ENCODE measurements around the gene ACOX2.

Gene ACOX2

GRCh38 chr3:58494107-58494506, 42.9 kb downstream of the ACOX2 start:
- H3K9me3 ChIP-seq (ENCODE audit: low read depth, low read length), result no peaks in the 10 kb centered on the region
- H3K27ac ChIP-seq, result no peak overlapping the region
- H3K9ac ChIP-seq (ENCODE audit: insufficient read length), result peak overlapping the region; percentile 41
- TF ChIP-seq EZH2 (IDR thresholded peaks at IDR 0.05), result no peak
- no peak for TF ChIP-seq FOXP2 (optimal IDR thresholded peaks at IDR 0.05; ENCODE audit: control extremely low read depth, extremely low read length, insufficient read depth)
- TF ChIP-seq POLR2AphosphoS5 (IDR thresholded peaks at IDR 0.05; ENCODE audit: borderline replicate concordance, low read depth, low read length), result no peak
- peak overlapping the region; percentile 81 for H3K4me3 ChIP-seq
- no peaks in the 10 kb centered on the region for H3K36me3 ChIP-seq (ENCODE audit: insufficient read depth, low read length)
- no peak for DNase-seq (ENCODE audit: low read depth, low spot score)

GRCh38 chr3:58492494-58492905, 44.5 kb downstream of the ACOX2 start:
- no peak for DNase-seq (ENCODE audit: low read depth, low spot score)
- Histone ChIP-seq H3K4me3 (peak overlapping the region; percentile 81), H3K9ac (ENCODE audit: insufficient read length) (peak overlapping the region; percentile 71), H3K27ac (no peak overlapping the region), H3K36me3 (ENCODE audit: insufficient read depth, low read length) (no peaks in the 10 kb centered on the region), H3K9me3 (ENCODE audit: low read depth, low read length) (no peaks in the 10 kb centered on the region)
- TF ChIP-seq FOXP2 (optimal IDR thresholded peaks at IDR 0.05; ENCODE audit: control extremely low read depth, extremely low read length, insufficient read depth), result no peak
- TF ChIP-seq POLR2AphosphoS5 (IDR thresholded peaks at IDR 0.05; ENCODE audit: borderline replicate concordance, low read depth, low read length), result no peak
- TF ChIP-seq EZH2 (IDR thresholded peaks at IDR 0.05), result no peak

GRCh38 chr3:58491506-58492402, 45.2 kb downstream of the ACOX2 start, which contains the start of gene KCTD6:
KCTD6 (plus strand) TSS chr3:58492096; CDS start chr3:58498756, 6,660 bp downstream.
- Histone ChIP-seq H3K9ac (ENCODE audit: insufficient read length) (peak within 1 kb of the TSS; percentile 71), H3K4me3 (peak within 1 kb of the TSS; percentile 81), H3K36me3 (ENCODE audit: insufficient read depth, low read length) (no peaks in the 10 kb centered on the region), H3K27ac (no peak within 1 kb of the TSS), H3K9me3 (ENCODE audit: low read depth, low read length) (no peaks in the 10 kb centered on the region)
- TF ChIP-seq FOXP2 (optimal IDR thresholded peaks at IDR 0.05; ENCODE audit: control extremely low read depth, extremely low read length, insufficient read depth) (no peak), POLR2AphosphoS5 (IDR thresholded peaks at IDR 0.05; ENCODE audit: borderline replicate concordance, low read depth, low read length) (peak; percentile 34; the same call in 1 of the 2 replicates), EZH2 (IDR thresholded peaks at IDR 0.05) (no peak)
- DNase-seq (ENCODE audit: low read depth, low spot score), result no peak

- Histone ChIP-seq H3K27ac (no peak overlapping the region), H3K9ac (ENCODE audit: insufficient read length) (no peak overlapping the region), H3K9me3 (ENCODE audit: low read depth, low read length) (no peaks in the 10 kb centered on the region), H3K36me3 (ENCODE audit: insufficient read depth, low read length) (no peaks in the 10 kb centered on the region), H3K4me3 (peak overlapping the region; percentile 60; the same call in 1 of the 2 replicates)
- no peak for DNase-seq (ENCODE audit: low read depth, low spot score)
- TF ChIP-seq EZH2 (IDR thresholded peaks at IDR 0.05), result no peak
- no peak for TF ChIP-seq FOXP2 (optimal IDR thresholded peaks at IDR 0.05; ENCODE audit: control extremely low read depth, extremely low read length, insufficient read depth)
- TF ChIP-seq POLR2AphosphoS5 (IDR thresholded peaks at IDR 0.05; ENCODE audit: borderline replicate concordance, low read depth, low read length), result no peak
Observed at GRCh38 chr3:58490860-58491501, 46.0 kb downstream of the ACOX2 start.

DNA sequence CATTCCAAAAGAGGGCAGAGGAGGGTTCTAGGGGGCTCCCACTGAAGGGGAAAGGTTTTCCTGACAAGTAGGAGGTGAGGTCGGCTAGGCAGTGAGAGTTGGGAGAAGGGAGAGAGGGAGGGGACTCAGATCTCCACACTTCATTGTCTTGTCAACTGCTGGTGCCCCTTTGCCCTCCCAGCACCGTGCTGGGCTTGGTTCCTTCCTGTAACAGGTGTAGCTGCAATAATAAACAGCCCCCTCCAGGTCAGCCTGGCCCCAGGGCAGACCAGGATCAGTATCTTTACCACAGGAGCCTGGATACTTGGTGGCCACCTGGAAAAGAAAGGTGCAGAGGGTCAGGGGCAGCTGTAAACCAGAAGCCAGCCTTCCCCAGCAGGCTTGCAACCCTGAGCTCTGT, 48.0 kb downstream of the ACOX2 start:
- Histone ChIP-seq H3K9ac (ENCODE audit: insufficient read length) (no peak overlapping the region), H3K4me3 (no peak overlapping the region), H3K9me3 (ENCODE audit: low read depth, low read length) (no peaks in the 10 kb centered on the region), H3K36me3 (ENCODE audit: insufficient read depth, low read length) (no peaks in the 10 kb centered on the region), H3K27ac (no peak overlapping the region)
- TF ChIP-seq EZH2 (IDR thresholded peaks at IDR 0.05) (no peak), FOXP2 (optimal IDR thresholded peaks at IDR 0.05; ENCODE audit: control extremely low read depth, extremely low read length, insufficient read depth) (no peak), POLR2AphosphoS5 (IDR thresholded peaks at IDR 0.05; ENCODE audit: borderline replicate concordance, low read depth, low read length) (no peak)
- DNase-seq (ENCODE audit: low read depth, low spot score), result no peak

DNA sequence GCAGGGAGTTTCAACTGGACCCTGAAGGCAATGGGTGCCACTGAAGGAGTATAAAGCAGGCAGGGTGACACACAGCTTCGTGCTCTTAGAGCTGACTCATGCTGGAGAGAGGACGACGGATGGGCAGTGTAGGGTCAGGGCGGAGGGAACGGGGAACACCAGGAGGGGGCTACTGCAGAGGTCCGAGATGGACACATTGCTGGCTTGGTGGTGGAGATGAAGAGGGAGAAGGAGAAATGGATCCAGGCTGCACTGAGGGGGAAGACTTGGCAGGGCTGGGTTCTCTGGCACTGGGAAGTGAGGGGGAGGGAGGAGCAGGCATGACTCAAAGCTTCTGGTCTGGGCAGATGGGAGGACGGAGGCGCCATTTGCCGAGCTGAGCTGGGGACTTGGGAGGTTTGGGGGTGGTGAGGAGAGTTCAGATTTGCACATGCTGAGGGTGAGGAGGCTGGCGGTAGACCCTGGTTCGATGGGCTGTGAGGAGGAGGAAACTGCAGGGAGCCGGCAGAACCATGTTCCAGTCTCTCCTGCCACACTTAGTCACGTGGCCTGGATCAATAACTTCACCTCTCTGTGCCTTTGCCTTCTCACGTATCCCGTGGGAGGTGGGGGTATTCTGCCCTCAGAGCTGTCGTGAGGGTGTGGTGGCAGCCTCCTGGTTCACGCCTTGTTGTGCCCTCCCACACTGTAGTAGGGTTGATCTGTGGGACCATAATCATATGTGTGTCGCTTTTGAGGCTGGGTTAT, 49.7 kb downstream of the ACOX2 start:
- H3K27ac ChIP-seq, result no peak overlapping the region
- no peak overlapping the region for H3K9ac ChIP-seq (ENCODE audit: insufficient read length)

DNA sequence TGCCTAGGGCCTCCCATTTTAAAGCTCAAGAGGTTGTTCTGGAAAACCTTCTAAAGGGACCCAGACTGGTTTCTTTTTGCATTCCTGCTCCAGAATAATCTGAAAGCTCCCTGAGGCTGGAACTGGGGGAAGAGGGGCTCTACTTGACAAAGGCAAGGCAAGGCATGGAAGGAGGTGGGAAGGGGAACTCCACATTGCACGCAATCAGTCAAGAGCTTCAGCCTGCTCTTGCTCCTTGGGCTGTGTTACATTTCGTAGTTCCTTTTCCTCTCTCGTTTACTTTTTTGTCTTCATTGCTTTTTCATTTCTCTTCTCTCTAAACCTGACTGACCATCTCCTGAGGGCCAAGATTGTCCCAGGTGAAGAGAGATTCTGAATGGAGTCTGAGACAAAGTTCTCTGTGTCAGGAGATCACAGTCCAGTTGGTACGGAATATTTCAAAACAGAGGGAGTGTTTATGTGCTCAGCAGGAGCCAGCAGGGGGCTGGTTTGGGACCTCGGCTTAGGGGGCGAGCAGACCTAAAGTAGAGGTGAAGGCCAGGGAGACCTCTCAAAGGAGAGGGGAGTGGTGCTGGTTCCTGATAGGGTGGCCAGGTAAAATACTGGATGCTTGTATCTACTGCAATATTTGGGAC, 51.1 kb downstream of the ACOX2 start:
- Histone ChIP-seq H3K4me3 (no peak overlapping the region), H3K27ac (no peak overlapping the region), H3K9me3 (ENCODE audit: low read depth, low read length) (no peaks in the 10 kb centered on the region), H3K36me3 (ENCODE audit: insufficient read depth, low read length) (no peaks in the 10 kb centered on the region), H3K9ac (ENCODE audit: insufficient read length) (no peak overlapping the region)
- no peak for TF ChIP-seq POLR2AphosphoS5 (IDR thresholded peaks at IDR 0.05; ENCODE audit: borderline replicate concordance, low read depth, low read length)
- TF ChIP-seq FOXP2 (optimal IDR thresholded peaks at IDR 0.05; ENCODE audit: control extremely low read depth, extremely low read length, insufficient read depth), result no peak
- TF ChIP-seq EZH2 (IDR thresholded peaks at IDR 0.05), result no peak
- DNase-seq (ENCODE audit: low read depth, low spot score), result no peak

More for the DNA sequence above, 49.7 kb downstream of the ACOX2 start:
- DNase-seq (ENCODE audit: low read depth, low spot score), result no peak
- TF ChIP-seq FOXP2 (optimal IDR thresholded peaks at IDR 0.05; ENCODE audit: control extremely low read depth, extremely low read length, insufficient read depth) (no peak), EZH2 (IDR thresholded peaks at IDR 0.05) (no peak), POLR2AphosphoS5 (IDR thresholded peaks at IDR 0.05; ENCODE audit: borderline replicate concordance, low read depth, low read length) (no peak)
- Histone ChIP-seq H3K9me3 (ENCODE audit: low read depth, low read length) (no peaks in the 10 kb centered on the region), H3K36me3 (ENCODE audit: insufficient read depth, low read length) (no peaks in the 10 kb centered on the region), H3K4me3 (no peak overlapping the region)
